ENCODE measurements around the gene WDFY4. TPM values are rescaled to one million over a fixed set of nuclear protein-coding genes. Genes with fewer than 3 reads are reported as not detected.

The WDFY4 gene
- total RNA-seq, 1 donor from 2014 or later = not detected

GRCh38 chr10:48948470-48949037 is 263.9 kb downstream of the WDFY4 start:
- H3K27me3 ChIP-seq = no peaks in the 10 kb centered on the region
- H3K4me3 Mint-ChIP-seq = no peak overlapping the region
- H3K27ac ChIP-seq = no peak overlapping the region
- no peaks in the 10 kb centered on the region for H3K9me3 Mint-ChIP-seq
- no peak overlapping the region for H3K4me2 ChIP-seq
- H3K9me3 ChIP-seq (ENCODE audit: low read depth) = no peaks in the 10 kb centered on the region
- no peaks in the 10 kb centered on the region for H3K79me2 ChIP-seq (ENCODE audit: low read depth)
- H4K20me1 ChIP-seq (ENCODE audit: low read depth) = no peaks in the 10 kb centered on the region
- no peak overlapping the region for H3K4me3 ChIP-seq
- TF ChIP-seq EZH2phosphoT487 (IDR thresholded peaks at IDR 0.05) (no peak), EZH2 (IDR thresholded peaks at IDR 0.05) (no peak)
- TF ChIP-seq, protein P1, sequence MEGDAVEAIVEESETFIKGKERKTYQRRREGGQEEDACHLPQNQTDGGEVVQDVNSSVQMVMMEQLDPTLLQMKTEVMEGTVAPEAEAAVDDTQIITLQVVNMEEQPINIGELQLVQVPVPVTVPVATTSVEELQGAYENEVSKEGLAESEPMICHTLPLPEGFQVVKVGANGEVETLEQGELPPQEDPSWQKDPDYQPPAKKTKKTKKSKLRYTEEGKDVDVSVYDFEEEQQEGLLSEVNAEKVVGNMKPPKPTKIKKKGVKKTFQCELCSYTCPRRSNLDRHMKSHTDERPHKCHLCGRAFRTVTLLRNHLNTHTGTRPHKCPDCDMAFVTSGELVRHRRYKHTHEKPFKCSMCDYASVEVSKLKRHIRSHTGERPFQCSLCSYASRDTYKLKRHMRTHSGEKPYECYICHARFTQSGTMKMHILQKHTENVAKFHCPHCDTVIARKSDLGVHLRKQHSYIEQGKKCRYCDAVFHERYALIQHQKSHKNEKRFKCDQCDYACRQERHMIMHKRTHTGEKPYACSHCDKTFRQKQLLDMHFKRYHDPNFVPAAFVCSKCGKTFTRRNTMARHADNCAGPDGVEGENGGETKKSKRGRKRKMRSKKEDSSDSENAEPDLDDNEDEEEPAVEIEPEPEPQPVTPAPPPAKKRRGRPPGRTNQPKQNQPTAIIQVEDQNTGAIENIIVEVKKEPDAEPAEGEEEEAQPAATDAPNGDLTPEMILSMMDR (IDR thresholded peaks at IDR 0.05) = no peak
- peaks cover 11% of the 10 kb centered on the region for H3K4me1 Mint-ChIP-seq
- H3K4me1 ChIP-seq = peaks cover 6% of the 10 kb centered on the region
- no peak overlapping the region for H3K27ac Mint-ChIP-seq
- H3K9ac ChIP-seq = no peak overlapping the region
- no peaks in the 10 kb centered on the region for H3K36me3 ChIP-seq
- no peaks in the 10 kb centered on the region for H3K27me3 Mint-ChIP-seq (ENCODE audit: insufficient read depth, low read depth)
- H3K36me3 Mint-ChIP-seq = no peaks in the 10 kb centered on the region
- no peaks in the 10 kb centered on the region for H3F3A ChIP-seq (ENCODE audit: low read depth)
- H2AFZ ChIP-seq (replicated peaks) = no peak overlapping the region
- DNase-seq (ENCODE audit: low spot score) = no peak

DNA sequence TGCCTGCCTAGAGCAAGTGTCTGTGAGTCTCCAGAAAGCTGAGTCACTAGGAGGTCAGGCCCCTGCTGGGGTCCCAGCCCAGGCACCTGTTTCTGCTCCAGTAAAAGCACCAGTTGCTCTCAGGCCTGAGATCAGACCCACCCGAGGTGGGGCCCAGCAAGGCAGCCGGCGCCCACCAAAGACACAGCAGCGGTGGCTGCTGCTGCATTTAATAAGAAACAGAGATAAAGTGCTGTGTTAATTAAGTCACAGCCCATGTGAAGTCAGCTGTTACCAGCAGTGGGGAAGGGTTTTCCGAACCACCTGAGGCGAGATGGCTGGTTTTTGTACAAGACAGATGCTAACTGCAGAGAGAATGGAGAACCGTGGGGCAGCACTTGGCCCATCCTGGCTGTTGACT is 267.0 kb downstream of the WDFY4 start:
- Histone ChIP-seq H3K36me3 (no peaks in the 10 kb centered on the region), H3K4me2 (no peak overlapping the region), H2AFZ (replicated peaks) (no peak overlapping the region), H3K9me3 (ENCODE audit: low read depth) (no peaks in the 10 kb centered on the region), H3F3A (ENCODE audit: low read depth) (no peaks in the 10 kb centered on the region), H3K79me2 (ENCODE audit: low read depth) (no peaks in the 10 kb centered on the region), H3K4me3 (no peak overlapping the region), H3K9ac (no peak overlapping the region), H3K27me3 (no peaks in the 10 kb centered on the region), H3K4me1 (peaks cover 6% of the 10 kb centered on the region), H3K27ac (no peak overlapping the region), H4K20me1 (ENCODE audit: low read depth) (no peaks in the 10 kb centered on the region)
- Mint-ChIP-seq H3K4me3 (no peak overlapping the region), H3K9me3 (no peaks in the 10 kb centered on the region), H3K4me1 (peaks cover 11% of the 10 kb centered on the region), H3K36me3 (no peaks in the 10 kb centered on the region), H3K27me3 (ENCODE audit: insufficient read depth, low read depth) (no peaks in the 10 kb centered on the region), H3K27ac (no peak overlapping the region)
- TF ChIP-seq, protein P1 (IDR thresholded peaks at IDR 0.05) = no peak
- TF ChIP-seq EZH2 (IDR thresholded peaks at IDR 0.05) (no peak), EZH2phosphoT487 (IDR thresholded peaks at IDR 0.05) (no peak)
- no peak for DNase-seq (ENCODE audit: low spot score)

- H3K4me3 ChIP-seq = no peak overlapping the region
- H3K36me3 Mint-ChIP-seq = no peaks in the 10 kb centered on the region
- H2AFZ ChIP-seq (replicated peaks) = no peak overlapping the region
- no peaks in the 10 kb centered on the region for H3K9me3 Mint-ChIP-seq
- H3K4me1 ChIP-seq = no peaks in the 10 kb centered on the region
- H3K9ac ChIP-seq = no peak overlapping the region
- no peaks in the 10 kb centered on the region for H3F3A ChIP-seq (ENCODE audit: low read depth)
- DNase-seq (ENCODE audit: low spot score) = no peak
- H3K36me3 ChIP-seq = no peaks in the 10 kb centered on the region
- H3K27me3 ChIP-seq = no peaks in the 10 kb centered on the region
- H3K4me1 Mint-ChIP-seq = no peaks in the 10 kb centered on the region
- TF ChIP-seq, protein P1 (IDR thresholded peaks at IDR 0.05) = no peak
- TF ChIP-seq EZH2phosphoT487 (IDR thresholded peaks at IDR 0.05) (no peak), EZH2 (IDR thresholded peaks at IDR 0.05) (no peak)
- no peaks in the 10 kb centered on the region for H3K79me2 ChIP-seq (ENCODE audit: low read depth)
- no peak overlapping the region for H3K4me2 ChIP-seq
- no peaks in the 10 kb centered on the region for H3K9me3 ChIP-seq (ENCODE audit: low read depth)
- no peak overlapping the region for H3K27ac ChIP-seq
- no peaks in the 10 kb centered on the region for H4K20me1 ChIP-seq (ENCODE audit: low read depth)
- no peak overlapping the region for H3K4me3 Mint-ChIP-seq
- no peak overlapping the region for H3K27ac Mint-ChIP-seq
- peaks cover 6% of the 10 kb centered on the region for H3K27me3 Mint-ChIP-seq (ENCODE audit: insufficient read depth, low read depth)
These were observed 272.9 kb downstream of the WDFY4 start for GRCh38 chr10:48957361-48958151.
